Heart right ventricle (tissue), 16 donors: ENCODE measurements around the gene VIPR2. TPM values are rescaled to one million over a fixed set of nuclear protein-coding genes. Genes with fewer than 3 reads are reported as not detected.

ENCODE experiments used
- ATAC-seq, 8 donors: fragments of 200-7000 bp; cut with Tn5 transposase; one replicate each; pipeline ENCODE4 v1.9.1; 2020; ENCODE audit warnings: mild to moderate bottlenecking in 8 of 8, moderate library complexity in 8 of 8, moderate number of reproducible peaks in 1 of 8
- DNase-seq, 2 donors: peaks; one replicate each; pipeline ENCODE4 v3.0.0-alpha.2; 2020
- H3K27ac ChIP-seq, 10 donors: fragments of 200-600 bp; sonication (generic) in 2 of 10; one replicate each; pipeline versions ENCODE4 v1.5.0 to v1.8.0; 2020 to 2022; ENCODE audit warnings: mild to moderate bottlenecking in 3 of 10
- H3K27me3 ChIP-seq, 7 donors: fragments of 200-600 bp; one replicate each; pipeline ENCODE4 v1.8.0; 2021 to 2022; ENCODE audit warnings: mild to moderate bottlenecking in 2 of 7
- H3K36me3 ChIP-seq, 9 donors: fragments of 200-600 bp; sonication (generic) in 1 of 9; one replicate each; pipeline versions ENCODE4 v1.5.0 to v1.8.0; 2020 to 2022; ENCODE audit warnings: mild to moderate bottlenecking in 2 of 9
- H3K4me1 ChIP-seq, 9 donors: fragments of 200-600 bp; sonication (generic) in 1 of 9; one replicate each; pipeline versions ENCODE4 v1.5.0 to v1.8.0; 2020 to 2022; ENCODE audit warnings: mild to moderate bottlenecking in 4 of 9
- H3K4me3 ChIP-seq, 10 donors: fragments of 200-600 bp; sonication (generic) in 2 of 10; one replicate each; pipeline versions ENCODE4 v1.5.0 to v1.8.0; 2020 to 2022; ENCODE audit warnings: mild to moderate bottlenecking in 7 of 10, moderate library complexity in 2 of 10
- H3K9me3 ChIP-seq, 11 donors: fragments of 200-600 bp in 10 of 11; sonication (generic) in 2 of 11; one replicate each; pipeline versions ENCODE4 v1.5.0 to v1.8.0; 2013 to 2022; ENCODE audit warnings: mild to moderate bottlenecking in 2 of 11, control low read depth in 1 of 11, moderate library complexity in 1 of 11
- CTCF ChIP-seq, 9 donors: fragments of 200-600 bp; sonication (generic) in 2 of 9; IDR thresholded peaks; one replicate each; pipeline versions ENCODE4 v1.5.0 to v1.8.0; 2021 to 2022; ENCODE audit warnings: antibody characterized with exemption in 9 of 9, mild to moderate bottlenecking in 5 of 9, moderate library complexity in 1 of 9
- WGBS, 2 donors: extraction: QIAGEN DNeasy Blood & Tissue Kit; methylation state at CpG; one replicate each; pipeline ENCODE4 v1.1.7; 2013; ENCODE audit warnings: inconsistent platforms in 1 of 2; 5-methylcytosine and 5-hydroxymethylcytosine counted together
- intact Hi-C, 10 donors: fragments of 100-400 bp; cut with DNase I; formaldehyde crosslinking; loops; one replicate each; pipeline versions ENCODE4 v1.11.1 to v1.14.2; 2022
- polyA plus RNA-seq, 2 donors: library from polyadenylated mRNA; stranded (reverse); fragments of 200-250 nt; gene quantifications; one replicate each; pipeline ENCODE4 v1.2.3, GENCODE V29; 2013
- total RNA-seq, 10 donors: library from RNA; stranded (reverse); fragmentation: NEBNext Ultra II Directional in 3 of 10; extraction: Animal tissue kit (Norgen Biotek cat#: 25700) in 3 of 10; gene quantifications; one replicate each; pipeline versions ENCODE4 v1.2.1 to v1.2.4, GENCODE V29; 2021 to 2023
- donor health status: Arrhythmogenic right ventricular cardiomyopathy.
- donor health status: ischemic (EF 13 %, LVEDD 7.1; RV severe dilation, severe dysfunction).
- donor health status: healthy with polysubstance abuse.
- donor health status: DM: no; HTN: yes; CAD: no.
- donor health status: DM: no; HTN: no; CAD: no.
- donor health status: ischemic (EF 25% LVEDD 6.9; RV normal size, moderate dysfunction).
- donor health status: ischemic (EF 25% LVEDD 5.7; RV mildly dilated, moderate dysfunction).
- donor health status: healthy.
- donor health status: DM: yes; HTN: yes; CAD: no.
- donor health status: Ischemic cardiomyopathy.
- donor health status: ischemic (EF 35%, LVEDD 5.7; RV mildly dilated, moderate dysfunction).
- donor health status: nonischemic (EF 11% LVEDD 7.7; RV severe dilation, severe dysfunction).
- donor health status: DM: yes; HTN: yes; CAD: no.
- donor health status: PGD.
- donor health status: ischemic (EF 29% LVEDD 5.4; RV normal size, mild dysfunction).
- donor health status: nonischemic (EF 23%, LVEDD 6.1; RV moderate dilation, normal function).

The VIPR2 gene
- total and polyA plus RNA-seq, 12 donors, result 3.0 to 30.6 (median 19.1) TPM

- DNase-seq (no peak), ATAC-seq (peak in 2 of 8 donors; percentile 3 to 13)
- Histone ChIP-seq H3K9me3 (no peaks in the 10 kb centered on the region), H3K27me3 (peaks cover 0 to 2% (median 0%) of the 10 kb centered on the region in 7 donors), H3K27ac (peak overlapping the region in 6 of 10 donors; percentile 32 to 87 (median 76)), H3K36me3 (peaks cover 0 to 12% (median 0%) of the 10 kb centered on the region in 9 donors), H3K4me1 (peaks cover 0 to 41% (median 7%) of the 10 kb centered on the region in 9 donors), H3K4me3 (no peak overlapping the region)
- TF ChIP-seq CTCF (IDR thresholded peaks at IDR 0.05), result no peak
- WGBS, 2 donors, result 65 to 70% methylated on average over 13 of the region's 13 CpGs
- intact Hi-C loops, result no loop called here
Observed at GRCh38 chr7:159105832-159106811, 38.5 kb downstream of the VIPR2 start.

GRCh38 chr7:159105066-159105780 is 39.4 kb downstream of the VIPR2 start:
- no peak for DNase-seq
- TF ChIP-seq CTCF (IDR thresholded peaks at IDR 0.05), result no peak
- H3K27ac ChIP-seq, result peak overlapping the region in 9 of 10 donors; percentile 59 to 87 (median 78)
- no peaks in the 10 kb centered on the region for H3K27me3 ChIP-seq
- ATAC-seq, result peak in 1 of 8 donors; percentile 17
- peaks cover 0 to 12% (median 0%) of the 10 kb centered on the region in 9 donors for H3K36me3 ChIP-seq
- no peak overlapping the region for H3K4me3 ChIP-seq
- intact Hi-C loops, result no loop called here
- peaks cover 0 to 41% (median 7%) of the 10 kb centered on the region in 9 donors for H3K4me1 ChIP-seq
- no peaks in the 10 kb centered on the region for H3K9me3 ChIP-seq
- WGBS, 2 donors, result 84 to 86% methylated on average over 14 of the region's 14 CpGs

- DNase-seq, result peak; percentile 74 to 77
- TF ChIP-seq CTCF (IDR thresholded peaks at IDR 0.05), result no peak
- 43 to 54% methylated on average over 19 of the region's 19 CpGs for WGBS, 2 donors
- Histone ChIP-seq H3K27me3 (no peaks in the 10 kb centered on the region), H3K27ac (peak overlapping the region; percentile 54 to 87 (median 77)), H3K9me3 (no peaks in the 10 kb centered on the region), H3K36me3 (peaks cover 0 to 12% (median 0%) of the 10 kb centered on the region in 9 donors), H3K4me3 (no peak overlapping the region), H3K4me1 (peaks cover 0 to 42% (median 13%) of the 10 kb centered on the region in 9 donors)
- intact Hi-C loops, result no loop called here
- ATAC-seq, result peak; percentile 76 to 93 (median 86)
Observed at GRCh38 chr7:159104188-159104920, 40.3 kb downstream of the VIPR2 start.
